HFF-Myc (cell line): ENCODE data around the gene CENPW.

ENCODE experiments used
- DNase-seq: peaks from one replicate; pipeline ENCODE4 v3.0.0-alpha.2; 2011; ENCODE audit warnings: low read depth; ENCODE audit errors: extremely low read depth
- H3K4me3 ChIP-seq: replicated peaks from 2 replicates; pipeline ENCODE4 v1.5.1; 2011; ENCODE audit warnings: low read depth, mild to moderate bottlenecking, control low read depth, low read length
- CTCF ChIP-seq: IDR thresholded peaks from 2 replicates; pipeline ENCODE4 v1.5.1; 2012; ENCODE audit warnings: mild to moderate bottlenecking, low read depth, low read length, control low read depth; ENCODE audit errors: missing control alignments

The CENPW gene

GRCh38 chr6:126361832-126362440 is 22.0 kb downstream of the CENPW start:
- no peak for TF ChIP-seq CTCF

GRCh38 chr6:126367849-126368248 is 27.9 kb downstream of the CENPW start:
- no peak for TF ChIP-seq CTCF
- DNase-seq = no peak
- no peak overlapping the region for H3K4me3 ChIP-seq

More at GRCh38 chr6:126361832-126362440, 22.0 kb downstream of the CENPW start:
- no peak for DNase-seq
- no peak overlapping the region for H3K4me3 ChIP-seq

- DNase-seq = no peak
- no peak for TF ChIP-seq CTCF
Observed at GRCh38 chr6:126372626-126373025, 32.7 kb downstream of the CENPW start.

GRCh38 chr6:126373344-126373743 is 33.4 kb downstream of the CENPW start:
- no peak overlapping the region for H3K4me3 ChIP-seq
- DNase-seq = no peak
- no peak for TF ChIP-seq CTCF

More at GRCh38 chr6:126372626-126373025, 32.7 kb downstream of the CENPW start:
- H3K4me3 ChIP-seq = no peak overlapping the region

GRCh38 chr6:126374372-126374771 is 34.5 kb downstream of the CENPW start:
- no peak overlapping the region for H3K4me3 ChIP-seq
- TF ChIP-seq CTCF = no peak
- no peak for DNase-seq

GRCh38 chr6:126376682-126377081 is 36.8 kb downstream of the CENPW start:
- H3K4me3 ChIP-seq = no peak overlapping the region
- DNase-seq = no peak
- no peak for TF ChIP-seq CTCF
